Fibroblast of skin of scalp (primary cell): Measurements from ENCODE around the gene NPHS1.
"Not testable (repeated sequence)": the region's sequence is repeated elsewhere in the genome, so short reads cannot be mapped to it uniquely, and the experiment has no call there.

ENCODE experiments used
- DNase-seq: peaks from one replicate; pipeline ENCODE4 v3.0.0-alpha.2; 2013

NPHS1 gene

GRCh38 chr19:35846038-35846668 is 6.2 kb downstream of the NPHS1 start:
- no peak for DNase-seq

- DNase-seq, result no peak
Measured at GRCh38 chr19:35845215-35846037, 6.9 kb downstream of the NPHS1 start.

GRCh38 chr19:35844482-35845214 is 7.7 kb downstream of the NPHS1 start:
- no peak for DNase-seq

GRCh38 chr19:35843676-35844481 is 8.4 kb downstream of the NPHS1 start:
- peak; percentile 9 for DNase-seq

- no peak for DNase-seq
Measured at GRCh38 chr19:35842666-35843272, 9.5 kb downstream of the NPHS1 start.

- DNase-seq, result no peak
Measured at GRCh38 chr19:35841961-35842595, 10.2 kb downstream of the NPHS1 start.

GRCh38 chr19:35836096-35836495 is 16.2 kb downstream of the NPHS1 start:
- DNase-seq, result not testable (repeated sequence)

- no peak for DNase-seq
Measured at GRCh38 chr19:35833972-35834371, 18.3 kb downstream of the NPHS1 start.

GRCh38 chr19:35832054-35832453 is 20.2 kb downstream of the NPHS1 start:
- DNase-seq, result no peak

- DNase-seq, result no peak
Measured at GRCh38 chr19:35830986-35831385, 21.3 kb downstream of the NPHS1 start.

- DNase-seq, result peak; percentile 68
Measured at GRCh38 chr19:35828692-35829301, 23.5 kb downstream of the NPHS1 start.

- DNase-seq, result no peak
Measured at GRCh38 chr19:35824150-35824549, 28.2 kb downstream of the NPHS1 start.

GRCh38 chr19:35822579-35822978 is 29.7 kb downstream of the NPHS1 start:
- no peak for DNase-seq

- no peak for DNase-seq
Measured at GRCh38 chr19:35818445-35818844, 33.9 kb downstream of the NPHS1 start.

GRCh38 chr19:35816846-35817245 is 35.5 kb downstream of the NPHS1 start:
- no peak for DNase-seq

GRCh38 chr19:35816262-35816661 is 36.0 kb downstream of the NPHS1 start:
- DNase-seq, result no peak

- DNase-seq, result no peak
Measured at GRCh38 chr19:35813043-35813890, 39.0 kb downstream of the NPHS1 start.

GRCh38 chr19:35812220-35813042 is 39.9 kb downstream of the NPHS1 start, which contains the start of gene PRODH2:
Gene PRODH2 (minus strand): TSS chr19:35812845. CDS start chr19:35812805, 40 bp downstream.
- no peak for DNase-seq
